HepG2 (cell line): ENCODE measurements around the gene EMC9. TPM values are rescaled to one million over a fixed set of nuclear protein-coding genes. Genes with fewer than 3 reads are reported as not detected.

Experiments used
- AGO2 ChIP-seq: fragments of 200-400 bp; formaldehyde crosslinking; optimal IDR thresholded peaks from 2 replicates; pipeline ENCODE3; 2017; ENCODE audit warnings: mild to moderate bottlenecking, low read depth, low read length, moderate library complexity
- DNMT1 ChIP-seq: sonication (generic); formaldehyde crosslinking; IDR thresholded peaks from 2 replicates; pipeline ENCODE4 v1.5.1; 2020; ENCODE audit warnings: mild to moderate bottlenecking, missing genetic modification reagents
- FOXK1 ChIP-seq: sonication (generic); formaldehyde crosslinking; IDR thresholded peaks from 2 replicates; pipeline ENCODE4 v1.4.0; 2020; ENCODE audit warnings: low read depth, missing genetic modification reagents, borderline replicate concordance
- HNRNPL ChIP-seq: fragments of 200-400 bp; formaldehyde crosslinking; IDR thresholded peaks from 2 replicates; pipeline ENCODE4 v1.6.1; 2017; ENCODE audit warnings: mild to moderate bottlenecking, low read depth, low read length
- POLR2G ChIP-seq: fragments of 200-400 bp; formaldehyde crosslinking; IDR thresholded peaks from 2 replicates; pipeline ENCODE4 v1.6.1; 2018; ENCODE audit warnings: mild to moderate bottlenecking, low read depth, low read length, moderate library complexity
- RBM22 ChIP-seq: fragments of 200-400 bp; formaldehyde crosslinking; optimal IDR thresholded peaks from 2 replicates; pipeline ENCODE3; 2017; ENCODE audit warnings: mild to moderate bottlenecking, low read length, moderate library complexity
- ZEB1 ChIP-seq: IDR thresholded peaks from 2 replicates; pipeline ENCODE4 v1.6.1; 2012; ENCODE audit warnings: mild to moderate bottlenecking, low read depth, inconsistent platforms; ENCODE audit not compliant: insufficient replicate concordance
- ZFP82 ChIP-seq: sonication (generic); formaldehyde crosslinking; IDR thresholded peaks from 2 replicates; pipeline ENCODE4 v1.5.1; 2020; ENCODE audit warnings: mild to moderate bottlenecking, missing genetic modification reagents, borderline replicate concordance
- ZNF282 ChIP-seq: fragments of 450-650 bp; IDR thresholded peaks from 2 replicates; pipeline ENCODE4 v1.6.1; 2018; ENCODE audit not compliant: partially characterized antibody
- ZNF431 ChIP-seq: sonication (generic); formaldehyde crosslinking; IDR thresholded peaks from 2 replicates; pipeline ENCODE4 v1.9.0; 2022; ENCODE audit warnings: missing genetic modification reagents, low read depth, mild to moderate bottlenecking, borderline replicate concordance
- ZNF564 ChIP-seq: sonication (generic); formaldehyde crosslinking; IDR thresholded peaks from 2 replicates; pipeline ENCODE4 v1.8.1; 2023; ENCODE audit warnings: mild to moderate bottlenecking, missing genetic modification reagents
- ZNF839 ChIP-seq: sonication (generic); formaldehyde crosslinking; IDR thresholded peaks from 2 replicates; pipeline ENCODE4 v1.4.0; 2020; ENCODE audit warnings: missing genetic modification reagents, mild to moderate bottlenecking, borderline replicate concordance
- ZNF879 ChIP-seq: sonication (generic); formaldehyde crosslinking; IDR thresholded peaks from 2 replicates; pipeline ENCODE4 v1.8.1; 2023; ENCODE audit warnings: missing genetic modification reagents
- polyA plus RNA-seq, 8 experiments: library from polyadenylated mRNA; depleted of rRNA in 3 of 8; stranded (reverse) in 7 of 8; unstranded in 1 of 8; fragments of >200 nt; fragmentation: Illumina TruSeq in 4 of 8; extraction: Trizol in 4 of 8; gene quantifications; 2 replicates each; pipeline versions ENCODE4 v1.2.1 to v1.2.3, GENCODE V29; 2011 to 2016; ENCODE audit warnings: low read depth in 4 of 8, missing spikeins in 1 of 8, mixed read lengths in 1 of 8; ENCODE audit not compliant: insufficient read depth in 1 of 8
- total RNA-seq, 5 experiments: library from RNA; depleted of rRNA; stranded (reverse); fragments of >200 nt; fragmentation: Illumina TruSeq; extraction: Trizol; gene quantifications; 2 replicates each; pipeline ENCODE4 v1.2.3, GENCODE V29; 2016; ENCODE audit warnings: low read depth in 1 of 5
- TF ChIP-seq, protein P1 (sequence below): sonication (generic); formaldehyde crosslinking; IDR thresholded peaks from 2 replicates; pipeline ENCODE4 v1.5.0; 2020; ENCODE audit warnings: mild to moderate bottlenecking, missing genetic modification reagents, borderline replicate concordance
- TF ChIP-seq, protein P2 (sequence below): sonication (generic); formaldehyde crosslinking; IDR thresholded peaks from 2 replicates; pipeline ENCODE4 v1.5.1; 2020; ENCODE audit warnings: mild to moderate bottlenecking, moderate library complexity, missing genetic modification reagents
- TF ChIP-seq, protein P3 (sequence below): sonication (generic); formaldehyde crosslinking; IDR thresholded peaks from 2 replicates; pipeline ENCODE4 v1.8.1; 2023; ENCODE audit warnings: mild to moderate bottlenecking, missing genetic modification reagents
- TF ChIP-seq, protein P4 (sequence below): sonication (generic); formaldehyde crosslinking; IDR thresholded peaks from 2 replicates; pipeline ENCODE4 v1.5.0; 2020; ENCODE audit warnings: missing genetic modification reagents
- TF ChIP-seq, protein P5 (sequence below): sonication (generic); formaldehyde crosslinking; IDR thresholded peaks from 2 replicates; pipeline ENCODE4 v1.5.0; 2020; ENCODE audit warnings: missing genetic modification reagents, mild to moderate bottlenecking, borderline replicate concordance

EMC9 gene
- total and polyA plus RNA-seq, 2 of the 13 experiments (the other 11 are each of a cell fraction or from before 2014, with no cell fraction given): 60.5 to 78.7 TPM

DNA sequence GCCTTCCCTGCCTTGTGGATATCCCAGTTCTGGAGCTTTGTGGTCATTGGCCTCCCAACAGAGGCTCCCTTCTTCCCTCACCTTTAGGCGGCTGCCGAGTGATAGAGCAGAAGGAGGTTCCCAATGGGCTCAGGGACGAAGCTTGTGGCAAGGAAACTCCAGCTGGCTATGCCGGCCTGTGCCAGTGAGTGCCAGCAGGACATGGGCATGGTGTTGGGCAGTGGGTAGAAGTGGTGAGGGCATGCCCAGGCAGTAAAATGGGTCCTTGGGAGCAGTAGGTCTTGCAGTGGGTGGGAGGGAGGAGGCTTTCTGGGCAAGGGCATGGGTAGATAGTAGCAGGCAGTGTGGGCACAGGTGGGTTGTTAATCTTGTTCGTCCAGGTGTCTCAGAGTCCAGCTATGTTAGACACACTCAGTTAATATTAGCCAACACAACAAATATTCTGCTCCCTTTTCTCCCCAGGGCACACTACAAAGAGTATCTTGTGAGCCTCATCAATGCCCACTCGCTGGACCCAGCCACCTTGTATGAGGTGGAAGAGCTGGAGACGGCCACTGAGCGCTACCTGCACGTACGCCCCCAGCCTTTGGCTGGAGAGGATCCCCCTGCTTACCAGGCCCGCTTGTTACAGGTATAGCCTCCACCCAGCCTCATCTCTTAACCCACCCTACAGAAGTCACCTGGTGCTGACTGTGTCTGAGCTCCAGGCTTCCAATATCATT is 18.5 kb upstream of the EMC9 start (continued):
- TF ChIP-seq, protein P1, sequence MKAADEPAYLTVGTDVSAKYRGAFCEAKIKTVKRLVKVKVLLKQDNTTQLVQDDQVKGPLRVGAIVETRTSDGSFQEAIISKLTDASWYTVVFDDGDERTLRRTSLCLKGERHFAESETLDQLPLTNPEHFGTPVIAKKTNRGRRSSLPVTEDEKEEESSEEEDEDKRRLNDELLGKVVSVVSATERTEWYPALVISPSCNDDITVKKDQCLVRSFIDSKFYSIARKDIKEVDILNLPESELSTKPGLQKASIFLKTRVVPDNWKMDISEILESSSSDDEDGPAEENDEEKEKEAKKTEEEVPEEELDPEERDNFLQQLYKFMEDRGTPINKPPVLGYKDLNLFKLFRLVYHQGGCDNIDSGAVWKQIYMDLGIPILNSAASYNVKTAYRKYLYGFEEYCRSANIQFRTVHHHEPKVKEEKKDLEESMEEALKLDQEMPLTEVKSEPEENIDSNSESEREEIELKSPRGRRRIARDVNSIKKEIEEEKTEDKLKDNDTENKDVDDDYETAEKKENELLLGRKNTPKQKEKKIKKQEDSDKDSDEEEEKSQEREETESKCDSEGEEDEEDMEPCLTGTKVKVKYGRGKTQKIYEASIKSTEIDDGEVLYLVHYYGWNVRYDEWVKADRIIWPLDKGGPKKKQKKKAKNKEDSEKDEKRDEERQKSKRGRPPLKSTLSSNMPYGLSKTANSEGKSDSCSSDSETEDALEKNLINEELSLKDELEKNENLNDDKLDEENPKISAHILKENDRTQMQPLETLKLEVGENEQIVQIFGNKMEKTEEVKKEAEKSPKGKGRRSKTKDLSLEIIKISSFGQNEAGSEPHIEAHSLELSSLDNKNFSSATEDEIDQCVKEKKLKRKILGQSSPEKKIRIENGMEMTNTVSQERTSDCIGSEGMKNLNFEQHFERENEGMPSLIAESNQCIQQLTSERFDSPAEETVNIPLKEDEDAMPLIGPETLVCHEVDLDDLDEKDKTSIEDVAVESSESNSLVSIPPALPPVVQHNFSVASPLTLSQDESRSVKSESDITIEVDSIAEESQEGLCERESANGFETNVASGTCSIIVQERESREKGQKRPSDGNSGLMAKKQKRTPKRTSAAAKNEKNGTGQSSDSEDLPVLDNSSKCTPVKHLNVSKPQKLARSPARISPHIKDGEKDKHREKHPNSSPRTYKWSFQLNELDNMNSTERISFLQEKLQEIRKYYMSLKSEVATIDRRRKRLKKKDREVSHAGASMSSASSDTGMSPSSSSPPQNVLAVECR (CRISPR knock-in tag): 0 out of 2 replicates have a peak, but pooled peaks have one; percentile 21
- TF ChIP-seq, protein P2, sequence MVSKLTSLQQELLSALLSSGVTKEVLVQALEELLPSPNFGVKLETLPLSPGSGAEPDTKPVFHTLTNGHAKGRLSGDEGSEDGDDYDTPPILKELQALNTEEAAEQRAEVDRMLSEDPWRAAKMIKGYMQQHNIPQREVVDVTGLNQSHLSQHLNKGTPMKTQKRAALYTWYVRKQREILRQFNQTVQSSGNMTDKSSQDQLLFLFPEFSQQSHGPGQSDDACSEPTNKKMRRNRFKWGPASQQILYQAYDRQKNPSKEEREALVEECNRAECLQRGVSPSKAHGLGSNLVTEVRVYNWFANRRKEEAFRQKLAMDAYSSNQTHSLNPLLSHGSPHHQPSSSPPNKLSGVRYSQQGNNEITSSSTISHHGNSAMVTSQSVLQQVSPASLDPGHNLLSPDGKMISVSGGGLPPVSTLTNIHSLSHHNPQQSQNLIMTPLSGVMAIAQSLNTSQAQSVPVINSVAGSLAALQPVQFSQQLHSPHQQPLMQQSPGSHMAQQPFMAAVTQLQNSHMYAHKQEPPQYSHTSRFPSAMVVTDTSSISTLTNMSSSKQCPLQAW (CRISPR knock-in tag): no peak
- TF ChIP-seq, protein P3, sequence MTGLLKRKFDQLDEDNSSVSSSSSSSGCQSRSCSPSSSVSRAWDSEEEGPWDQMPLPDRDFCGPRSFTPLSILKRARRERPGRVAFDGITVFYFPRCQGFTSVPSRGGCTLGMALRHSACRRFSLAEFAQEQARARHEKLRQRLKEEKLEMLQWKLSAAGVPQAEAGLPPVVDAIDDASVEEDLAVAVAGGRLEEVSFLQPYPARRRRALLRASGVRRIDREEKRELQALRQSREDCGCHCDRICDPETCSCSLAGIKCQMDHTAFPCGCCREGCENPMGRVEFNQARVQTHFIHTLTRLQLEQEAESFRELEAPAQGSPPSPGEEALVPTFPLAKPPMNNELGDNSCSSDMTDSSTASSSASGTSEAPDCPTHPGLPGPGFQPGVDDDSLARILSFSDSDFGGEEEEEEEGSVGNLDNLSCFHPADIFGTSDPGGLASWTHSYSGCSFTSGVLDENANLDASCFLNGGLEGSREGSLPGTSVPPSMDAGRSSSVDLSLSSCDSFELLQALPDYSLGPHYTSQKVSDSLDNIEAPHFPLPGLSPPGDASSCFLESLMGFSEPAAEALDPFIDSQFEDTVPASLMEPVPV (CRISPR knock-in tag): no peak
- no peak for TF ChIP-seq ZNF564 (CRISPR knock-in tag)
- peak; percentile 93 for TF ChIP-seq HNRNPL
- 0 out of 2 replicates have a peak, but pooled peaks have one; percentile 28 for TF ChIP-seq ZNF431
- TF ChIP-seq ZNF839 (CRISPR knock-in tag): 0 out of 2 replicates have a peak, but pooled peaks have one; percentile 20
- no peak for TF ChIP-seq FOXK1 (CRISPR knock-in tag)
- no peak for TF ChIP-seq ZNF282
- peak; percentile 54 for TF ChIP-seq RBM22
- TF ChIP-seq POLR2G: peak; percentile 22; the same call in 1 of the 2 replicates
- TF ChIP-seq, protein P4, sequence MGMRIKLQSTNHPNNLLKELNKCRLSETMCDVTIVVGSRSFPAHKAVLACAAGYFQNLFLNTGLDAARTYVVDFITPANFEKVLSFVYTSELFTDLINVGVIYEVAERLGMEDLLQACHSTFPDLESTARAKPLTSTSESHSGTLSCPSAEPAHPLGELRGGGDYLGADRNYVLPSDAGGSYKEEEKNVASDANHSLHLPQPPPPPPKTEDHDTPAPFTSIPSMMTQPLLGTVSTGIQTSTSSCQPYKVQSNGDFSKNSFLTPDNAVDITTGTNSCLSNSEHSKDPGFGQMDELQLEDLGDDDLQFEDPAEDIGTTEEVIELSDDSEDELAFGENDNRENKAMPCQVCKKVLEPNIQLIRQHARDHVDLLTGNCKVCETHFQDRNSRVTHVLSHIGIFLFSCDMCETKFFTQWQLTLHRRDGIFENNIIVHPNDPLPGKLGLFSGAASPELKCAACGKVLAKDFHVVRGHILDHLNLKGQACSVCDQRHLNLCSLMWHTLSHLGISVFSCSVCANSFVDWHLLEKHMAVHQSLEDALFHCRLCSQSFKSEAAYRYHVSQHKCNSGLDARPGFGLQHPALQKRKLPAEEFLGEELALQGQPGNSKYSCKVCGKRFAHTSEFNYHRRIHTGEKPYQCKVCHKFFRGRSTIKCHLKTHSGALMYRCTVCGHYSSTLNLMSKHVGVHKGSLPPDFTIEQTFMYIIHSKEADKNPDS (CRISPR knock-in tag): no peak
- TF ChIP-seq DNMT1: 0 out of 2 replicates have a peak, but pooled peaks have one; percentile 16
- peak; percentile 81 for TF ChIP-seq AGO2
- TF ChIP-seq ZEB1: peak; percentile 3
- TF ChIP-seq, protein P5, sequence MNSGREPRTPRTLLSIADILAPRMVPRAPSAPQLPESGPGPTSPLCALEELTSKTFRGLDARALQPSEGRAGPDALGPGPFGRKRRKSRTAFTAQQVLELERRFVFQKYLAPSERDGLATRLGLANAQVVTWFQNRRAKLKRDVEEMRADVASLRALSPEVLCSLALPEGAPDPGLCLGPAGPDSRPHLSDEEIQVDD (CRISPR knock-in tag): peak; percentile 49; the same call in 1 of the 2 replicates
- no peak for TF ChIP-seq ZFP82 (CRISPR knock-in tag)
- no peak for TF ChIP-seq ZNF879
